Liver (tissue), 9 donors: ENCODE data around the gene CCDC178. TPM values are rescaled to one million over a fixed set of nuclear protein-coding genes. Genes with fewer than 3 reads are reported as not detected.

Experiments used
- DNase-seq: peaks from one replicate; pipeline ENCODE4 v3.0.0-alpha.2; 2017; ENCODE audit warnings: low spot score
- H3K27ac ChIP-seq, 2 donors: one replicate each; pipeline ENCODE4 v1.7.0; 2013; ENCODE audit warnings: inconsistent platforms in 2 of 2, low read length in 2 of 2, control low read depth in 1 of 2, low read depth in 1 of 2, mild to moderate bottlenecking in 1 of 2
- H3K27me3 ChIP-seq, 4 donors: one replicate each; pipeline versions ENCODE4 v1.6.1 to v1.7.0; 2013; ENCODE audit warnings: low read length in 3 of 4, inconsistent platforms in 1 of 4, mild to moderate bottlenecking in 1 of 4, moderate library complexity in 1 of 4; ENCODE audit not compliant: control insufficient read depth in 4 of 4, insufficient read depth in 4 of 4
- H3K36me3 ChIP-seq, 4 donors: one replicate each; pipeline versions ENCODE4 v1.6.1 to v1.7.0; 2013; ENCODE audit warnings: low read length in 3 of 4, mild to moderate bottlenecking in 3 of 4, low read depth in 1 of 4, moderate library complexity in 1 of 4; ENCODE audit not compliant: control insufficient read depth in 4 of 4, insufficient read depth in 3 of 4
- H3K4me1 ChIP-seq, 4 donors: one replicate each; pipeline versions ENCODE4 v1.6.1 to v1.7.0; 2013; ENCODE audit warnings: low read length in 3 of 4, mild to moderate bottlenecking in 3 of 4, moderate library complexity in 1 of 4; ENCODE audit not compliant: control insufficient read depth in 4 of 4, insufficient read depth in 4 of 4
- H3K4me3 ChIP-seq, 3 donors: one replicate each; pipeline versions ENCODE4 v1.6.1 to v1.7.0; 2013; ENCODE audit warnings: low read length in 3 of 3, control low read depth in 1 of 3, low read depth in 1 of 3, mild to moderate bottlenecking in 1 of 3
- H3K9ac ChIP-seq, 2 donors: one replicate each; pipeline ENCODE4 v1.7.0; 2013; ENCODE audit warnings: low read length in 2 of 2, mild to moderate bottlenecking in 2 of 2, moderate library complexity in 2 of 2, control low read depth in 1 of 2, low read depth in 1 of 2
- H3K9me3 ChIP-seq, 4 donors: one replicate each; pipeline versions ENCODE4 v1.6.1 to v1.7.0; 2013; ENCODE audit warnings: low read length in 3 of 4; ENCODE audit not compliant: control insufficient read depth in 4 of 4
- EGR1 ChIP-seq, 2 donors: IDR thresholded peaks; 2 replicates each; pipeline ENCODE4 v1.6.1; 2016 to 2018; ENCODE audit warnings: antibody characterized with exemption in 2 of 2, low read depth in 2 of 2
- FOXA2 ChIP-seq: IDR thresholded peaks from 2 replicates; pipeline ENCODE4 v1.6.1; 2016; ENCODE audit warnings: antibody characterized with exemption
- HNF4A ChIP-seq, 2 donors: conservative IDR thresholded peaks; 2 replicates each; pipeline ENCODE4 v1.6.1; 2016; ENCODE audit warnings: antibody characterized with exemption in 2 of 2, mild to moderate bottlenecking in 2 of 2
- JUND ChIP-seq, 2 donors: IDR thresholded peaks; 2 replicates each; pipeline ENCODE4 v1.6.1; 2016; ENCODE audit warnings: antibody characterized with exemption in 2 of 2
- MAX ChIP-seq: IDR thresholded peaks from 2 replicates; pipeline ENCODE4 v1.6.1; 2016; ENCODE audit warnings: antibody characterized with exemption
- NR2F2 ChIP-seq: IDR thresholded peaks from 2 replicates; pipeline ENCODE4 v1.6.1; 2016; ENCODE audit warnings: antibody characterized with exemption
- RAD21 ChIP-seq, 2 donors: IDR thresholded peaks; 2 replicates each; pipeline ENCODE4 v1.6.1; 2016; ENCODE audit warnings: antibody characterized with exemption in 2 of 2, mild to moderate bottlenecking in 2 of 2
- REST ChIP-seq: IDR thresholded peaks from 2 replicates; pipeline ENCODE4 v1.6.1; 2016; ENCODE audit warnings: antibody characterized with exemption, mild to moderate bottlenecking
- RXRA ChIP-seq, 2 donors: IDR thresholded peaks; 2 replicates each; pipeline ENCODE4 v1.6.1; 2017 to 2018; ENCODE audit warnings: antibody characterized with exemption in 2 of 2, mild to moderate bottlenecking in 1 of 2
- ZBTB33 ChIP-seq: IDR thresholded peaks from 2 replicates; pipeline ENCODE4 v1.6.1; 2016; ENCODE audit warnings: antibody characterized with exemption
- WGBS: extraction: QIAGEN DNeasy Blood & Tissue Kit; methylation state at CpG from one replicate; pipeline ENCODE4 v1.1.7; 2013; 5-methylcytosine and 5-hydroxymethylcytosine counted together
- polyA plus RNA-seq, 2 donors: library from polyadenylated mRNA; stranded (reverse) in 1 of 2; unstranded in 1 of 2; fragments of 200-250 nt in 1 of 2; fragments of >200 nt in 1 of 2; fragmentation: Nextera tagmentation in 1 of 2; extraction: Ambion mirVana in 1 of 2; gene quantifications; one replicate each; pipeline versions ENCODE4 v1.2.1 to v1.2.3, GENCODE V29; 2013 to 2015
- total RNA-seq, 2 donors: library from RNA; depleted of rRNA; stranded (reverse); fragments of >200 nt; gene quantifications; one replicate each; pipeline ENCODE4 v1.2.3, GENCODE V29; 2014
- donor health status: healthy.
- donor health status: healthy.
- donor health status: healthy.
- donor health status: healthy.
- donor health status: healthy.

CCDC178 gene
- total and polyA plus RNA-seq, 4 donors = not detected

GRCh38 chr18:33161131-33161530 lies 279.4 kb downstream of the CCDC178 start (continued):
- no peak for TF ChIP-seq ZBTB33

GRCh38 chr18:33159151-33159550 lies 281.4 kb downstream of the CCDC178 start:
- no peaks in the 10 kb centered on the region for H3K36me3 ChIP-seq
- no peak overlapping the region for H3K27ac ChIP-seq
- 61% methylated on average over 2 of the region's 2 CpGs for WGBS

GRCh38 chr18:33157893-33158292 lies 282.6 kb downstream of the CCDC178 start:
- WGBS = 3% methylated on average over 1 of the region's 1 CpG
- Histone ChIP-seq H3K9ac (no peak overlapping the region), H3K27me3 (peaks cover 0 to 4% (median 0%) of the 10 kb centered on the region in 4 donors), H3K9me3 (peaks cover 0 to 3% (median 0%) of the 10 kb centered on the region in 4 donors), H3K4me1 (no peaks in the 10 kb centered on the region), H3K4me3 (no peak overlapping the region), H3K27ac (no peak overlapping the region), H3K36me3 (no peaks in the 10 kb centered on the region)
- no peak for TF ChIP-seq EGR1 (IDR thresholded peaks at IDR 0.05; ENCODE audit: low read depth in 2 of 2)
- no peak for TF ChIP-seq RXRA (IDR thresholded peaks at IDR 0.05)
- TF ChIP-seq ZBTB33 = no peak
- TF ChIP-seq MAX = no peak
- no peak for TF ChIP-seq NR2F2
- no peak for TF ChIP-seq FOXA2
- TF ChIP-seq JUND (IDR thresholded peaks at IDR 0.05) = no peak
- TF ChIP-seq RAD21 (IDR thresholded peaks at IDR 0.05) = no peak
- no peak for TF ChIP-seq HNF4A (conservative IDR thresholded peaks at IDR 0.05)
- DNase-seq = no peak

More at GRCh38 chr18:33159151-33159550, 281.4 kb downstream of the CCDC178 start:
- H3K4me1 ChIP-seq = no peaks in the 10 kb centered on the region
- peaks cover 0 to 3% (median 0%) of the 10 kb centered on the region in 4 donors for H3K9me3 ChIP-seq
- H3K27me3 ChIP-seq = peaks cover 0 to 4% (median 0%) of the 10 kb centered on the region in 4 donors
- TF ChIP-seq JUND (IDR thresholded peaks at IDR 0.05) (no peak), REST (no peak), EGR1 (IDR thresholded peaks at IDR 0.05; ENCODE audit: low read depth in 2 of 2) (no peak)
- H3K9ac ChIP-seq = no peak overlapping the region
- H3K4me3 ChIP-seq = no peak overlapping the region
- DNase-seq = no peak
